ENCODE results near the gene FNDC4. TPM values are rescaled to one million over a fixed set of nuclear protein-coding genes. Genes with fewer than 3 reads are reported as not detected.

The FNDC4 gene
- total RNA-seq, 4 donors from 2014 or later: 0.59 to 9.1 (median 7.4) TPM

DNA sequence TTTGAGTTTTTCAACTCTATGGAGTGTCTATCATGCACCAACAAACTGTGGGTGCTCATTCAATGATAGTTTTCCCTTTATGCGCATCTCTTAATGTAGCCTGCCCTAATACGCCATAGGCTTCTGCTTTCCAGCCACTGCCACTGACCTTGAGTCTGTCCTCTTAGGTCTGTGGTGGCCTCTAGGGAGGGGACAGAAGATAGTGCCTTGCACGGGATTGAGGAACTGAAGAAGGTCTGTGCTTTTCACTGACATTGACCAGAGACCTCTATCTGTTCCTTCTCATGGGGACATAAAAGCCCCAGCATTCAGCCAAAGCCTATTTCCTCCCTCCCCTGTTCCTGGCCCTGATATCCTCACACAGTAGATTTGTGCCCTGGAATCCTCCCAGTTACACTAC lies 4.0 kb upstream of the FNDC4 start:
- Histone ChIP-seq H3K27me3 (no peaks in the 10 kb centered on the region), H3K4me1 (no peaks in the 10 kb centered on the region), H3K36me3 (no peaks in the 10 kb centered on the region), H3K27ac (no peak overlapping the region), H3K4me3 (no peak overlapping the region), H3K9me3 (no peaks in the 10 kb centered on the region)
- DNase-seq: no peak
- intact Hi-C loops (cut with DNase I; ENCODE audit: low total_unique reads): no loop called here
- TF ChIP-seq POLR2A (IDR thresholded peaks at IDR 0.05): no peak
- TF ChIP-seq, protein P1, sequence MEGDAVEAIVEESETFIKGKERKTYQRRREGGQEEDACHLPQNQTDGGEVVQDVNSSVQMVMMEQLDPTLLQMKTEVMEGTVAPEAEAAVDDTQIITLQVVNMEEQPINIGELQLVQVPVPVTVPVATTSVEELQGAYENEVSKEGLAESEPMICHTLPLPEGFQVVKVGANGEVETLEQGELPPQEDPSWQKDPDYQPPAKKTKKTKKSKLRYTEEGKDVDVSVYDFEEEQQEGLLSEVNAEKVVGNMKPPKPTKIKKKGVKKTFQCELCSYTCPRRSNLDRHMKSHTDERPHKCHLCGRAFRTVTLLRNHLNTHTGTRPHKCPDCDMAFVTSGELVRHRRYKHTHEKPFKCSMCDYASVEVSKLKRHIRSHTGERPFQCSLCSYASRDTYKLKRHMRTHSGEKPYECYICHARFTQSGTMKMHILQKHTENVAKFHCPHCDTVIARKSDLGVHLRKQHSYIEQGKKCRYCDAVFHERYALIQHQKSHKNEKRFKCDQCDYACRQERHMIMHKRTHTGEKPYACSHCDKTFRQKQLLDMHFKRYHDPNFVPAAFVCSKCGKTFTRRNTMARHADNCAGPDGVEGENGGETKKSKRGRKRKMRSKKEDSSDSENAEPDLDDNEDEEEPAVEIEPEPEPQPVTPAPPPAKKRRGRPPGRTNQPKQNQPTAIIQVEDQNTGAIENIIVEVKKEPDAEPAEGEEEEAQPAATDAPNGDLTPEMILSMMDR (IDR thresholded peaks at IDR 0.05): no peak

DNA sequence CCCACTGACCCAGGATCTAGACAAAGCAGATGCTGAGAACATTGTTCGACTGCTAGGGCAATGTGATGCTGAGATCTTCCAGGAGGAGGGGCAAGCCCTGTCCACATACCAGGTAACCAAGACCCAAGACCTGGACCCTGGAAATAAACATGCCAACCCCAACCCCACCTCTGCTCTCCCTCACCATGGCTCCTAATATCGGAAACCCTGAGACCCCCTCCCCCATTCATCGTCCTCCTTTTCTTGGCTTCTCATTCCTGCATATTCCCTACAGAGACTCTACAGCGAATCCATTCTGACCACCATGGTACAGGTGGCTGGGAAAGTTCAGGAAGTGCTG lies 2.3 kb upstream of the FNDC4 start:
- Histone ChIP-seq H3K9me3 (no peaks in the 10 kb centered on the region), H3K4me1 (no peaks in the 10 kb centered on the region), H3K4me3 (no peak overlapping the region), H3K27ac (no peak overlapping the region), H3K36me3 (no peaks in the 10 kb centered on the region), H3K27me3 (no peaks in the 10 kb centered on the region)
- TF ChIP-seq, protein P1 (IDR thresholded peaks at IDR 0.05): no peak
- no peak for TF ChIP-seq POLR2A (IDR thresholded peaks at IDR 0.05)
- no peak for DNase-seq
- intact Hi-C loops (cut with DNase I; ENCODE audit: low total_unique reads): no loop called here

DNA sequence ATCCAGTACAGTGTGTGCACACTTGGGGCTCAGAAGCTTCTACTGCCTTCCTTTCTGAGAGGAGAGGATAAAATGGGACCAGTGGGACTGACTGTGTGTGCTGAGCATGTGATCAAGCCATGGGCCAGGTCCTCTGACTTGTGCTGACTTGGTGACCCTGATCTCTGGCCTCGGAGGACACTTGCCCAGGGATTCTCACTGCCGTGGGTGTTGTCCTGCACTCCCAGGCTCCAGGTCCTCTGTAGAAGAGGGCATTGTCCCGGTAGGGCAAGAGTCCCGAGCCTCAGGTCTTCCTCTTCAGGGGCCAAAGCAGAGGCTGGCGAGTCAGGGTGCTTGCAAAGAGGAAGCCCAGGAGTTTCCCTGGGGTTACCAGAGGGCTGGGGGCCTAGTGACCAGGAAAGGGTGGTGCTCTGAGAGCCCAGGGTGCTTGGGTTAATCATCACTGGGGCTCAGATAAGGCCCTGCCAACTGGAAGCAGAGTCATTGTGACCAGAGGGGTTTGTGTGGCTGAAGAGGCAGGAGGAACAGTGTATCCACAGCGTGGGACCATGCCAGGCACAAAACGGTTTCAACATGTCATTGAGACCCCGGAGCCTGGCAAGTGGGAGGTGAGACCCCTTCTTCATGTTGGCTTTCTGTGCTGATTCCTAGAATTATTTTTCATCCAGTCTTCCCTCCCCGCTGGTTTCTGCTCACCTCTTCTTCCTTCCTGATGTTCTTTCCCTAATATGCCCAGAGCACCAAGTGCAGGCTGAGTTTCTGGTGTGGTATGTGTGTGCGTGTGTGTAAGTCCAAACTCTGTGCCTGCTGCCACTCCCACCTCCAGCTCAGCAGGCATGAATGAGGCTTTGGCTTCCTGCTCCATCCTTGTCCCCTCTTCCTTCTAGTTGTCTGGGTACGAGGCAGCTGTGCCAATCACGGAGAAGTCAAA lies 1.6 kb upstream of the FNDC4 start, which contains the start of gene GCKR:
Gene GCKR, plus strand, starts transcription at position 483 of the 931 bp plus-strand sequence. Its CDS starts 66 bp downstream, at position 549.
- intact Hi-C loops (cut with DNase I; ENCODE audit: low total_unique reads): no loop called here
- no peaks in the 10 kb centered on the region for H3K27me3 ChIP-seq
- H3K4me1 ChIP-seq: no peaks in the 10 kb centered on the region
- H3K36me3 ChIP-seq: no peaks in the 10 kb centered on the region
- no peaks in the 10 kb centered on the region for H3K9me3 ChIP-seq
- H3K4me3 ChIP-seq: no peak within 1 kb of the TSS
- DNase-seq: no peak
- no peak within 1 kb of the TSS for H3K27ac ChIP-seq
- no peak for TF ChIP-seq POLR2A (IDR thresholded peaks at IDR 0.05)
- TF ChIP-seq, protein P1 (IDR thresholded peaks at IDR 0.05): no peak

DNA sequence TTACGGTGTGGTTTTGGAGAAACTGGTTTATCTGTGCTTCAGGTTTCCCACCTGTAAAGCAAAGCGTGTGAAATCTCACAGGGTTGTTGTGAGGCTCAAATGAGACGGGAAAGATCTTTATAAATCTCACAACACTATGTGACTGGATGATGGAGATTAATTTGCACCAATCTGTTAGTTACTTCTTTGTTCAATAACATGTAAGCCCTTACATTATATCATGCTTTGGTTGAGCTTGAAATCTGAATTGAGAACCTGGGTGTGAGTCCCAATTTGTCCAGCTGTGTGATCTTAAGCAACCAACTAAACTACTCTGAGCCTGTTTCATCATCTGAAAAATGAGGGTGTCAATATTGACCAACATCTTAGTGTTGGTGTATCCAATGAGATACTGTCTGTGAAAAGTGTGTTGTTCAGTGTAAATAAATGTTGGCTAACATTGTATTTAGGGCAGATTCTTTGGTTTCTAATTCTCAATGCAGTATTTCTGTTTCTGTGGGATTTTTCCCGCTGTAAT lies 898 bp upstream of the FNDC4 start:
- Histone ChIP-seq H3K27ac (no peak overlapping the region), H3K9me3 (no peaks in the 10 kb centered on the region), H3K4me1 (no peaks in the 10 kb centered on the region), H3K4me3 (no peak overlapping the region), H3K36me3 (no peaks in the 10 kb centered on the region), H3K27me3 (no peaks in the 10 kb centered on the region)
- DNase-seq: no peak
- TF ChIP-seq, protein P1 (IDR thresholded peaks at IDR 0.05): no peak
- no peak for TF ChIP-seq POLR2A (IDR thresholded peaks at IDR 0.05)
- intact Hi-C loops (cut with DNase I; ENCODE audit: low total_unique reads): no loop called here

DNA sequence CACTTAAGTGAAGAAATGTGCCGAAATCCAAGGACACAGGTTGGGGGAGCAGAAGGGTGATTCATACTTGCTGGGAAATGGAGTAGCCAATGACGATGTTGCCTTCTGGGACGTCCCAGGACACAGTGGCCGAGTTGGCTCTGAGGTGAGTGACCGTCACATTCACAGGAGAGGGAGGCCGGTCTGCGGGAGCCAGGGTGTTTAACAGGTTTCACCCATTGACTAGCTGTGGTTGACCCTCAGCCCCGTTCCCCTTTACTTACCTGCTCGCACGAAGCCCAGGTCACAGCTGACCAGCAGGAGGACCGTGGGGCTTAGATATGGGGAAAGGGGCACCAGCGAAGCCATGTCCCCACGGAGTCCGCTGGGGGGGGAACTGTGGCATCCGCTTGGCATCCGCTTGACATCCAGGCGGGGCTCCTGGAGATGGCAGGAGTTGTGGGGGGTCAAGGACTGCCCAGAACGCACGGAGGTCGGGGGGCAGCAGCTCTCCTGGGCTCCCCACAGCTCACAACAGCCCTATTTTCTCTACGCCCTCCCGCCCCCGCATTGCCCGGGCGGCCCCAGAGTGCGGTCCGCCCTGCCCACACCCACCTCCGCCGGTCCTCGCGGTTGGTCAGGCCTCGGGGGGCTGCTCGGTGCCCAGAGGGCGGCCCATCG lies 586 bp downstream of the FNDC4 start:
- intact Hi-C loops (cut with DNase I; ENCODE audit: low total_unique reads): no loop called here

More for the DNA sequence above, 586 bp downstream of the FNDC4 start:
- Histone ChIP-seq H3K4me1 (no peaks in the 10 kb centered on the region), H3K27me3 (no peaks in the 10 kb centered on the region), H3K27ac (peak overlapping the region in 1 of 2 donors; percentile 67), H3K36me3 (no peaks in the 10 kb centered on the region), H3K4me3 (peak overlapping the region; percentile 35 to 62), H3K9me3 (no peaks in the 10 kb centered on the region)
- DNase-seq: peak; percentile 30 to 48
- TF ChIP-seq POLR2A (IDR thresholded peaks at IDR 0.05): no peak
- TF ChIP-seq, protein P1 (IDR thresholded peaks at IDR 0.05): no peak

Measured in uterus (tissue), 4 donors.